HG03439 (cell line): Measurements from ENCODE around the gene NFKB1.

Experiments
- ATAC-seq: cut with Tn5 transposase; IDR thresholded peaks from one replicate; pipeline ENCODE4 v1.9.1; 2021; ENCODE audit warnings: mild to moderate bottlenecking, moderate library complexity; ENCODE audit not compliant: unreplicated experiment

The NFKB1 gene

DNA sequence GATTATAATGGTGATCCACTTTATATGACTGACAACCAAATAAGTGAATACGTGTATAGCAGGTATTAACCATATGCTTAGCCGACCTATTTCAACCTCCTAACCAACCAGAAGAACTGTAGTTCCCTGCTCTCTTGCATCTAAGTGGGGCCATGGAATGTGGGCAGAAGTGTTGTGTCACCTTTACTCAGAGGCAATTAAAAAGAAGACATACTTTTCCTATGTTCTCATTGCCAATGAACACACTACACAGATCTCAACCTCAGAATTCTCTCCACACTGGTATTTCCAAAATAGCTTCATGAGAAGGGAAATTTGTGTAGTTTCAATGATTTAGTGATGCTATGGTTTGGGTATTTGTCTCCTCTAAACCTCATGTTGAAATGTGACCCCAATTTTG is 3.2 kb upstream of the NFKB1 start:
- no peak for ATAC-seq

DNA sequence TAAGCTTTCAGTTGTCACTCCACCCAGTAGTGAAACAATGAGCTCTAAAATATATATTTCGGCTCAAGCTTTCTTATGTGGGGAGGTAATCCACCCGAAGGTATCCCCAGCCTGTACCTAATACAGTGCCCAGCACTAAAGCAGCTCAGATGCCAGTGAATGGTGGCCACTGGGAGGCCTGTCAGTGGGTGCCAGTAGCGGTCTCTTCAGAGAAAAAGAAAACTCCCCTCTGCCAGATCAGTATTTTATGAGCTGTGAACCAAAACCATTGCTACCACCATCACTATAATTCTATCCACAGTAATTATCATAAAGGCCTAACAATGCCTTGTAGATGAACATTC is 835 bp upstream of the NFKB1 start:
- ATAC-seq: peak; percentile 29

DNA sequence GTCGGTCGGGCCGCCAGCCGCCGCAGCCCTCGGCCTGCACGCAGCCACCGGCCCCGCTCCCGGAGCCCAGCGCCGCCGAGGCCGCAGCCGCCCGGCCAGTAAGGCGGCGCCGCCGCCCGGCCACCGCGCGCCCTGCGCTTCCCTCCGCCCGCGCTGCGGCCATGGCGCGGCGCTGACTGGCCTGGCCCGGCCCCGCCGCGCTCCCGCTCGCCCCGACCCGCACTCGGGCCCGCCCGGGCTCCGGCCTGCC is 213 bp downstream of the NFKB1 start:
- peak; percentile 43 for ATAC-seq

DNA sequence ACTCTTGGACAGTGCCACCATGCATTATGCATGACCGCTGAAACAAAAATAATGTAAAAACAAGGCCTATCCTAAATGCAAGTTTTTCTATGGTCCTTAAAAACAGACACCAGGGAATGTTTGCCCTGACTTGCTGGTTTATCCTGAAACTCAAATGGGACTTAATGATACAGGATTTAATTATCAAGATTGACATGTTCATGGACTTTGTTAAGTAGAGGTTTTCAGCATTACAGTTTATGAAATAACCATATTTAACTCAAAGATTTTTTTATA is 1.3 kb downstream of the NFKB1 start:
- ATAC-seq: no peak

DNA sequence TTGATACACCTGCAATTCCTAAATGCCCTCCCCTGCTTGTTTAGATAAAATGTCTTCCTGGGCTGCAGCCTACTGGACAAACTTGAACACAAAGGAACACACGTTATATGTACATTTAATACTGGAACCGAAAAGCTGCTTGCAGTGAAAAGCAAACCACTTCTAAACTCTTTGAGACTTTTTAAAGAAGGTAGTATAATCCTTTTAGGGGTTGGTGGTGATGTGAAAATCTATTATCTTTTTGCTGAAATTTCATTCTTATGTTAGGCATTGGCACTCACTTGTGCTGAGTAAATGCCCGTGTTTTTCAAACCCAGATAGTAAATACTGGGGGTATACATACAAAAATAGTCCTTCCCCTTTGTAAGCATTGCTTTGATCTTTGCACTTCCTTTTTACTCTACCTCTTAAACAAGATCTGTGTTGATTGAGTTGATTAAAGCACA is 2.2 kb downstream of the NFKB1 start:
- no peak for ATAC-seq

DNA sequence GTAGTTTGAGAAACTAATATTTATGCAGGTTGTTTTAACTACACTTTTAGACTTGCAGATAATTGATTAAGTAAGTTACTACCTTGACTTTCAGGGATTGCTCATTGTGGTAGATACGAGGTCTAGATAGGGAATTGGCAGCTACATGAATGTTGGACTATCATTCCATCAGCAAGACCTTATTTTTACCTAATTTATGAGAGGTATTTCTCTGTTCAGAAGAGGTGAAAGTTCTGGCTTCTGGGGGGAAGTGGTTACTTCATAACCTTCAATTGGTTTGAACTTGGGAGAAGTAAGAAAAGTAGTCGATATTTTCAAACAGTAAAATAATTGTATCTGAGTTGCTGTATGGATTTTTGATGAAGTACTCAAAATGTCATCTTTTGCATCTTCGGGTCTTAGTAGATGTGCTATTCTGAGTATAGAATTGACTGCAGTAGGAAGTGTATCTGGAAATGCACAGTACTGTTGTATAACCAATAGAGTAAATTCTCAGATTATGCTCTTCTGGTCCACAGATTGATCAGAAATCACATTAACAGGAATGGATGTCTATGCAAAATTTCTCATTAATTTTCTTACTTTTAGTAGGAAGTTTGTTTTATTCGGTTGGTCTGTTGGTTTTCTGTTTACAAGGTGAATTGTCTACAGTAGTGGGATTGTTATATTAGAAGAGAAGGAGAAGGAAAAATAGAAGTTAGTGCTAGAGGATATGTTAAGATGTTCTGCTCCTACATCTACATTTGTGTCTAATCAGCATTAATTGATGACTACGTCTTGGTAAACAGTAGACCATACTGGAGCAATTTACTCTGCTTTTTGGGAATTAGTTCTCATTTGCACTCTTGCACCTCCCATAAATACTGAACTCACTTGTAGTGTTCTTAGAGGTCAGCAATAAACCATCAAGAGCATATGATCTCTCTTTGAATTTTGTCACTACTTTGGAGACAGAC is 3.0 kb downstream of the NFKB1 start:
- no peak for ATAC-seq

DNA sequence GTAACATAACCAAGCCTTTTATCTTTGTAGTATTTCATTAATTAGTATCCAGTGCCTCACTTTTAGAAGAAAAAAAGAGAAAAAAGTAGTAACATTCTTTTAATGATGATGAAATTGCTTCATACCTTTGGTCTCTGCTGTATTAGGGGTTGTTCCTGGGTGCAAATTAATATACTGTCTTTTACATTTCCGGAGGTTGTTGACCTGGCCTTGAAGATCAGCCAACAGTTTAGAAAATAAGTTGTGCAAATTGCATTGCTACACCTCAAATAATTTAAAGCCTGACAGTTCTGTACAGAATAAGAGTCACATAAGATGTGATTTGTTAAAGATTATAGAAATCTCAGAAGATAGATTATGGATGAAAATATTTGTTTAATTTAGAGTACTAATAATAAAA is 3.8 kb downstream of the NFKB1 start:
- ATAC-seq: no peak

DNA sequence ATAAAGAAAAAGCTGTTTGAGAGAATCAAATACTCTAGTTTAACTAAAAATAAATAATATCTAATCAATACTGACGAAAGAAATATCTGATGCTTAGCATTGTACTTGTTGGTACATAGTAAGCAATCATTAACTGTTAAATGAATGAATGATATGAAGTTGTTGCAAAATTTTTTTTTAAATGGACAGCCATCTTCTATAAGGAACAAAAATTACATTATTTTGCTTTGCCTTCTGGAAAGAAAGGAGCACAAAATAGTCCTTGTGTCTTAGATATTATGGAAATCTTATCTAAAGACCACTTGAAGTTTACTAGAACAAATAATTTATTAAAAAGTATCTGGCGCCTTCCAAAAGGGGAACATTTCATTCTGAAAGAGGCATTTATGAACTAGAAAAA is 4.5 kb downstream of the NFKB1 start:
- ATAC-seq: no peak

DNA sequence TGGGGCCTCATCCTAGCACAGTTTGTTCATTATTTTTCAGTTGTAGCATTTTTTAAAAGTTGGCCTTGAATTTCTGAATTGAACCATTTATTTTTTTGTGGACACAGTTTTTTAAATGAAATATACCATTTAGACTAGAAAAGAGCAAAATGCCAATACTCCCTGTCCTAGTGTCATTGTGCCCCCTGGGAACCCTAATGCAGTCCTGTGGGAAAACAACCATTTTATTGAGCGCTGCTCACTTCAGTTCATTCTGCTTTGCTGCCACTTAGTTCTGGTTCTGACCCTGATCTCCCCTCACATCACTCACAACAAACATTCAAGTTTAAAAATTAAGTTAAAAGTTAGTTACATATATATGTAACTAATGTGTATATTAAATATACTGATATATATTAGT is 5.4 kb downstream of the NFKB1 start:
- ATAC-seq: no peak

DNA sequence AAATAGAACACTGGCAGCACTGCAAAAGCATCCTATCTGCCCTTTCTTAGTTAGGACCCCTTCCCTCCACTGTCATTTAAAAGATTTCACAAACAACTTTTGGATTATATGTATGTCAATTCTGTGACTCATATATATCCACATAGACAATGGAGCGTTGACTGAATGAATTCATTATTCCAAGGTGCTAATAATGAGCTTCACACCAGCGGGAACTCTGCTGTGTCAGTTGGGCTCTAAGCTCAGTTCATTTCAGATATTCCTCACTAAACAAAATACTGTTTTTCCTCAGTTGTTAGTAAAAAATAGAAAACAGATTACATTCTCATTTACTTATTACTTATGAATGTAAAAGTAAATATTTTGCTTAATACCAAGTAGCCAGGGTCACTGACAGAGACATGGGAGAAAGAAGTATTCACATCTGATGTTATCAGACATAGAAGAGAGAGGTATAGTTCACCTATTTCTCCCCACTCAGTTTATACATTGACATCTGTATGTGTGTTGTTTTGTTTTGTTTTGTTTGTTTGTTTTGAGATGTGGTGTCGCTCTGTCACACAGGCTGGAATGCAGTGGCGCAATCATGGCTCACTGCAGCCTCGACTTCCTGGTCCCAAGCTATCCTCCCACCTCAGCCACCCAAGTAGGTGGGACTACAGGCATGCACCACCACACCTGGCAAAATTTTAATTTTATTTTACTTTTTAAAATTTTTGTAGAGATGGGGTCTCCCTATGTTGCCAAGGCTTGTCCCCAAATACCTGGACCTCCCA is 10.9 kb downstream of the NFKB1 start:
- no peak for ATAC-seq

DNA sequence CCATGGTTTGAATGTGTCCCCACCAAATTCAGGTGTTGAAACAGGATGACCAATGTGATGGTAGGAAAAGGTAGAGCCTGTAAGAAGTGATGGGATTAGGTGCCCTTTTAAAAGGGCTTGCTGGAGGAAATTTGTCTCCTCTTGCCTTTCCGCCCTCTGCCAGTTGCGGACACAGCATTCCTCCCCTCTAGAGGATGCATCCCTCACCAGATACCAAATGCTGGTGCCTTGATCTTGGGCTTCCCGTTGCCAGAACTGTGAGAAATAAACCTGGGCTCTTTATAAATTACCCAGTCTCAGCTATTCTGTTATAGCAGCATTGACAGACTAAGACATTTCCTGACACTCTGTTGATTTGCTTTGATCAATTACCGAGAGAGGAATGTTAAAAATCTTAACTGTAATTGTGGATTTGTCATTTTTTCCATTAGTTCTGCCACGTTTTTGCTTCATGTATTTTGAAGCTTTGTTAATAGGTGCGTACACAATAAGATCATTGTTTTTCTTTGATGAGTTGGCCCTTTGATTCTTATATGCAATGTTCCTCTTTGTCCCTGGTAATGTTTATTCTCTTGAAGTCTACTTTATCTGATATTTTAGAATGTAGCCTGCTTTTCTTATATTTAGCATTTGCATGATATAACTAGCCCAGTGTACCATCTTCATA is 13.3 kb downstream of the NFKB1 start:
- no peak for ATAC-seq

DNA sequence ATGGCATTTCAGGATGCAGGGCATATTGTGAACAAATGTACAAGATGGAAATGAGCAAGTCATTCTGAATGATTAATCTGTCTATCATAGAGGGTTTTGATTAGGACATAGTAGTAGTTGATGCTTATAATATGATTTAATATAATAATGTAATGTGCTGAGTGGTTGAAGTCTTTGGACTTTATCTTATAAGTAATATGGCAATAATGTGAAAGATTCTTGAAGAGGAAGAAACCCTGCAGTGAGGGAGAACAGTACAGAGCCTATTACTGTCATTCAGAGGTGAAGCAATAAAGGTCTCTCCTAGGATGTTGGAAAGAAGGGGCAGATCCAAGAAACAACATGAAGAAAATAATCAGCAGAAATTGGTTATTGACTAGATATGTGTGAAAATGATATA is 16.6 kb downstream of the NFKB1 start:
- ATAC-seq: no peak

DNA sequence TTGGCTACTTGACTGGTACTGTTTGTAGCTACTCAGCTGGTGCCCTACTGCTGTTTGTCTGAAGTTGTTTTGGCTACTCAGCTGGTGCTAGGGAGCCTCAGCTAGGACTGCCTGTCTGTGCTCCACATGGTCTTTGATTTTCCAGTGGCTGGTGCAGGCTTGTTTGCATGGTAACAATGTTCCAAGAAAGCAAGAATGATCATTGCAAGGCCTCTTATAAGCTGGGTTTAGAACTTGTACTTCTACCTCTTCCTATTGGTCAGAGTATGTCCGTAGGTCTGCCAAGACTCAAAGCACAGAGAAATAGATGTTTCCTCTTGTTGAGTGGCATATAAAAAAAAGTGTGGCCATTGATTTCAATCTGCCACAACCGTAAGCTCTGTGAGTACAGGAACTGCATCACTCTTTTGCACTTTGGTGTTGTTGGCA is 17.6 kb downstream of the NFKB1 start:
- ATAC-seq: no peak

DNA sequence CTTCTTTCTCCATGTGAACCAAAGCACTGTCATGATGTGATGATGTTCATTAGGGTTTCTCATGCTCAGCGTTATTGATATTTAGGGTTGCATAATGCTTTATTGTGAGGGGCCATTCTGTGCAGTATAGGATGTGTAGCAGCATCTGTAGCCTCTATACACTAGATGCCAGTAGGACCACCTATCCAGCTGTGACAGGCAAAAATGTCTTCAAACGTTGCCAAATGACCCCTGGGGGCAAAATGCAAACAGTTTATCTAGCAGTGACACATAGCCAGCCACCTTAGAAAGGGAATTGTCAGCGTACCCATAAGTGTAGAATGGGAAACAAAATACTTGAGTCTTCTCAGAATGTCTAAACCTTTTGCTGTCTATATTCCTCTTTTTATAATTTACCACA is 18.8 kb downstream of the NFKB1 start:
- no peak for ATAC-seq

DNA sequence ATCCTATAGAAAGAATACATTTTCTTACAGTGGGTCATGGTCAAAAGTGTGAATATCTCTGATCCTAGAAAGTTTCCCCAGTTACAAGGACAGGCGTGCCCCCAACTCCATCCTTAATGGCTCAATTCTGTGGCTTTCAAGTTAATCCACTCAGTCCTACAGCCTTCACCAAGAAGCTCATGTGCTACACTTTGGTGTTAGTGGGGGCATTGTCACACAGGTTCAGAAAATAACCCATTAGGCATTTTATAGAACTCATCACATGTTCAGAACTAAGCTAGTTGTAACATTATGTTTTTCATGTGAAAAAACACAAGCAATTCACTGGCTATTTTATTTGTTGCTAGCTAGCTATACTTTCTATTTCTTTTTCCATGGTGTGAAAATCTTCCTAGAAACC is 20.4 kb downstream of the NFKB1 start:
- ATAC-seq: no peak

DNA sequence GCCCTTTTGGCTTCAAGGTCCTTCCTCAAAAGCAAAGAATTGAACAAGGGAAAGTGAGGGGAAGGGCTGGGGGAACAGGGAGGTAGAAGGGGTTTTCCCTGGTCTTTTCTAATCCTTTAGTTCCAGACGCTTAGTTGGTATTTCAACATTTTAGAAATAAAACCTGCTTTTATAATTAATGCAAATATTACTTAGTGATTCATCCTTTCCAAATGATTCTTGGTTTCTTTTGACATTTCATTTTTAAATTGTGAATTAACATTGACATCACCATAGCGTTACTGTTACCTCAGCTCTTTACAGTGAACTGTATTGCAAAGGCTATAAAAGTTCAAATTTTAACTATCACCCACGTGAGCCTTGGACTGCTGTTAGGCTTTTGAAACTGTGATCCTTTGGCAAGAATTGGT is 20.9 kb downstream of the NFKB1 start:
- no peak for ATAC-seq

DNA sequence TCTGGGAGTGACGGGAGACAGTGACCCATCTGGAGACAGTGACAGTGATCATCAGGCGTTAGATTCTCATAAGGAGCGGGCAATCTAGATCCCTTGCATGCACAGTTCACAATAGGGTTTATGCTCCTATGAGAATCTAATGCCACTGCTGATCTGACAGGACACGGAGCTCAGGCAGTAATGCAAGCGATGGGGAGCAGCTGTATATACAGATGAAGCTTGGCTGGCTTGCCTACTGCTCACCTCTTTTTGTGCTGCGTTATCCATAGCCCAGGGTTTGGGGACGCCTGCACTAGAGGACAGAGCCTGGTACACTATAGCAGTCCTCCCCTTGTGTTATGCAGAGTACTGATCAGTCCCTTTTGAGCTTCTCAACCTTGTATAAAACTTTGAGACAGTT is 23.5 kb downstream of the NFKB1 start:
- ATAC-seq: no peak

DNA sequence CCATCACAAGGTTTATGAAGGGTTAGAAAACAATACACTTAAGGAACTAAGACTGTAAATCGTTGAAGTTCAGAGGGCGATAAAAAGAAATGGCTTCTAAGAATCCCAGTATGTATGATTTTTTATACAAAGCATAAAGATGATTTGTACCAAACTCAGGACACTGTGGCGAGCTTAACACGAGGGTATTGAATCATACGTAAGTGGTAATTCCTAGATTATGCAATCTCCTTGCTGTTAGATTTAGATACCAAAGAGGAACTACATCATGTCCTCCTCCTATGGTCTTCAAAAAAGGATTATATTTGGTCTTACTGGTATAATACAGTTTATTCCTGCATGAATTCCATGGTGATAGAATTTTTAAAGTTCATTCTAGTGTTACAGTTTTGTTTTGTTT is 23.9 kb downstream of the NFKB1 start:
- ATAC-seq: no peak

DNA sequence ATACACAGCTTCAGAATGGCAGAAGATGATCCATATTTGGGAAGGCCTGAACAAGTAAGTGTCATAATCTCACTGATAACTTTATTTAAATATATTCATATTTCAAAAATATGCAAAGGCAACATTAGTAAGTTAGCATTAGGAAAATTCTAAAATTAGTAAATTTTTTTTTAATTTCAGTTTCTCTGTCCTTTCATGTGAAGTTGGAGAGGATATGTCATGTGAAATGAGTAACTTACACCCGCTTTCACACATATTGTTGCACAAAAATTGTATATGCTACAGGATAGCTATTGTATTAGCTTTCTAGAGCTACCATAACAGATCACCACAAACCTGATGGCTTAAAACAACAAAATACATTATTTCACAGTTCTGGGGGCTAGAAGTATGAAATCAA is 24.3 kb downstream of the NFKB1 start:
- ATAC-seq: no peak

DNA sequence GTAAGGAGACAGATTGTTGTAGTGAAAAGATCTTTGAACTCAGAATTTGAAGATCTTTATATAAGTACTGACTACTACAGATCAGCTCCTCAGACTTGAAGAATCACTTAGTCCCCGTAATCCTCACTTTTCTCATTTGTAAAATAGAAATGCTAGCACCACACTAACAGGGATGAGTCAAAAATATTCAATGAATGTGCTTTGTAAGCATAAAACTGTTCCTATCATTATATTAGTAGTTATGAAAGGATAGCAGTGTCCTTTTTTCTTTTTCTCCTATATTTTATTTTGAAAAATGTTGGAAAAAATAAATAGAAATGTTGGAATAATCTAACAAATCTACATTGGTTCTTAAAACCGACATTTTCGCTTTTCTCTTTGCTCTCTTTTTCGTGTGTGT is 25.4 kb downstream of the NFKB1 start:
- ATAC-seq: no peak

DNA sequence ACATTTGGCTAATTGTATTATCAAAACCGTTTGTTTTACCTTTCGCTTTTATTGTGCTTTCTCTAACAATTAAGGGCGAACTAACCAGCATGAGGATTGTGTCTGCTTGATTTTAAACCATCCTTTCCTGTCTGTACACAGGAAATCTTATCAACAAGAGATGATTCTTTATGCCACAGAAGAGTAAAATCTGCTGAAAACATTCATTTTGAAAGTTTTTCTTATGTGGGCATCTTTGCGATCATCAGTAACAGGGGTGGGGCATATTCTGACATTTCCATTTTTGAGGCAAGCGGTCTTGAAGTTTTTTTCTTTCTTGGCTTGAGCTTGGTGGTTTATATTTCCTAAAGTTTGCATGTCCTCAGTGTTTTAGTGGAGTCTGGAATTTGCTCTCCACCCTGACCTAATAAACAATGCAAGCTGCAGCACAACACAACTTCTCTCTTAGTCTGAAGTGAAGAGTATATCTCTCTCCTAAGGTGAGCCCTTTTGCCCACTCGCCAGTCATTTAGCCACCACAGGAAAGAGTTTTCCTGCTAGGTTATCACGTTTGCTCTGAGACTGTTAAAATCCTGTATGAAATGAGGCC is 26.6 kb downstream of the NFKB1 start:
- no peak for ATAC-seq

DNA sequence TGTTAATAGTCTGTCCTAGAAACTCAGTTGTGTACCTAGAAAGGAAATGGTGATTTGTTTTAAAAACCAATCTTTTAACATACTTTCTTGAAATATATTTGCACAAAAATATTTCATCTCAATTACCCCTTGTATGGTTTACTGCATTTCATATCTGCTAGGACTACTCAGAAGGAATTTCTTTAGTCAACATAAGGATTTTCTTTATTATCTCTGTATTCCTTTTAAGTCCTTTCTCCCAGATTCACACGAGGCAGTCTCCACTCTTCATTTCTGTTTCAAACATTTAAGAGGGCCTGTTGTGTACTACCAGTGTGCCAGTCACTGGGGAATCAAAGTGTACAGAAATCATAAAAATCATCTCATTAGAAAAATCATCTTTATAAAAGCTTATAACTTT is 28.8 kb downstream of the NFKB1 start:
- ATAC-seq: no peak
